C4-2B (cell line): ENCODE results near the gene ZNF678.

Experiments used
- CTCF ChIP-seq: fragments of 450-650 bp; conservative IDR thresholded peaks from 2 replicates; pipeline ENCODE4 v1.5.1; 2017; ENCODE audit warnings: mild to moderate bottlenecking
- ZFX ChIP-seq: fragments of 450-650 bp; IDR thresholded peaks from 2 replicates; pipeline ENCODE4 v1.6.1; 2017

- TF ChIP-seq CTCF (no peak; the same call in 1 of the 2 replicates), ZFX (no peak)
These were observed 98.1 kb downstream of the ZNF678 start for GRCh38 chr1:227661495-227661894.
